ENCODE measurements around the gene PKP1.

The PKP1 gene

DNA sequence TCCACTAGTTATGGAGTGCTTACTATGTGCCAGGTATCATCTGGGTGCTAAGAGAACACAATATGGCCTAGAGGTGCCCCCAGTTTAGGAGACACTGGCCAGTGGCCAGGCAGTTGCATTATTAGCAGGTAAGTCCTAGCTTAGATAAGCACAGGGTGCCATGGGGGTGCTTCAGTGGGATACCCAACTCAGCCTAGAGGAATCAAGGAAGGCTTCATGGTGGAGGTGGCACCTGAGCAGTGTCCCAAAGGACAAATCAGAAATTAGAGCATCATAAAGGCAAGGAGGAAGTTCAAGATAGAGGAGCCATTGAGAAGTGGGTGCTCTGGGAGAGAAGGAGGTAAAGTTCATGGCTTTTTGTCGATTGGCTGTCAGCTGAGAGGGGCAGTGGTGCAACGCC is 31.9 kb upstream of the PKP1 start:
- H3K79me2 ChIP-seq (ENCODE audit: control insufficient read depth, low read length), result no peaks in the 10 kb centered on the region
- H3K9me2 ChIP-seq (replicated peaks; ENCODE audit: control insufficient read depth, low read length), result no peaks in the 10 kb centered on the region
- H3F3A ChIP-seq (ENCODE audit: control insufficient read depth, insufficient read depth), result no peaks in the 10 kb centered on the region
- H3K9me3 ChIP-seq (ENCODE audit: control insufficient read depth, insufficient read depth, low read length), result no peaks in the 10 kb centered on the region
- no peaks in the 10 kb centered on the region for H3K4me1 ChIP-seq (ENCODE audit: control insufficient read depth, low read length)
- H3K27me3 ChIP-seq (ENCODE audit: control insufficient read depth, low read length), result peaks cover 3% of the 10 kb centered on the region; the same call in 1 of the 2 replicates
- no peaks in the 10 kb centered on the region for H4K20me1 ChIP-seq (ENCODE audit: control insufficient read depth, insufficient read depth, low read depth, low read length)
- no peak overlapping the region for H3K4me2 ChIP-seq (ENCODE audit: low read length)
- H3K27ac ChIP-seq (ENCODE audit: low read depth, low read length), result no peak overlapping the region
- H3K36me3 ChIP-seq (ENCODE audit: control insufficient read depth, low read length), result no peaks in the 10 kb centered on the region
- no peak for TF ChIP-seq EZH2phosphoT487 (IDR thresholded peaks at IDR 0.05; ENCODE audit: borderline replicate concordance, low read length)
- TF ChIP-seq, protein P1, sequence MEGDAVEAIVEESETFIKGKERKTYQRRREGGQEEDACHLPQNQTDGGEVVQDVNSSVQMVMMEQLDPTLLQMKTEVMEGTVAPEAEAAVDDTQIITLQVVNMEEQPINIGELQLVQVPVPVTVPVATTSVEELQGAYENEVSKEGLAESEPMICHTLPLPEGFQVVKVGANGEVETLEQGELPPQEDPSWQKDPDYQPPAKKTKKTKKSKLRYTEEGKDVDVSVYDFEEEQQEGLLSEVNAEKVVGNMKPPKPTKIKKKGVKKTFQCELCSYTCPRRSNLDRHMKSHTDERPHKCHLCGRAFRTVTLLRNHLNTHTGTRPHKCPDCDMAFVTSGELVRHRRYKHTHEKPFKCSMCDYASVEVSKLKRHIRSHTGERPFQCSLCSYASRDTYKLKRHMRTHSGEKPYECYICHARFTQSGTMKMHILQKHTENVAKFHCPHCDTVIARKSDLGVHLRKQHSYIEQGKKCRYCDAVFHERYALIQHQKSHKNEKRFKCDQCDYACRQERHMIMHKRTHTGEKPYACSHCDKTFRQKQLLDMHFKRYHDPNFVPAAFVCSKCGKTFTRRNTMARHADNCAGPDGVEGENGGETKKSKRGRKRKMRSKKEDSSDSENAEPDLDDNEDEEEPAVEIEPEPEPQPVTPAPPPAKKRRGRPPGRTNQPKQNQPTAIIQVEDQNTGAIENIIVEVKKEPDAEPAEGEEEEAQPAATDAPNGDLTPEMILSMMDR (IDR thresholded peaks at IDR 0.05; ENCODE audit: low read depth, low read length, poor library complexity, severe bottlenecking), result no peak
- H3K4me3 ChIP-seq (ENCODE audit: low read length), result no peak overlapping the region

GRCh38 chr1:201251851-201252430 is 31.4 kb upstream of the PKP1 start:
- H3K36me3 ChIP-seq (ENCODE audit: control insufficient read depth, low read length), result no peaks in the 10 kb centered on the region
- no peaks in the 10 kb centered on the region for H3K9me2 ChIP-seq (replicated peaks; ENCODE audit: control insufficient read depth, low read length)
- no peaks in the 10 kb centered on the region for H3K27me3 ChIP-seq (ENCODE audit: control insufficient read depth, low read length)
- no peak overlapping the region for H3K27ac ChIP-seq (ENCODE audit: low read depth, low read length)
- H3K4me3 ChIP-seq (ENCODE audit: low read length), result no peak overlapping the region
- H3F3A ChIP-seq (ENCODE audit: control insufficient read depth, insufficient read depth), result no peaks in the 10 kb centered on the region
- no peaks in the 10 kb centered on the region for H3K79me2 ChIP-seq (ENCODE audit: control insufficient read depth, low read length)
- TF ChIP-seq EZH2phosphoT487 (IDR thresholded peaks at IDR 0.05; ENCODE audit: borderline replicate concordance, low read length), result no peak
- TF ChIP-seq, protein P1 (IDR thresholded peaks at IDR 0.05; ENCODE audit: low read depth, low read length, poor library complexity, severe bottlenecking), result no peak
- H3K4me1 ChIP-seq (ENCODE audit: control insufficient read depth, low read length), result no peaks in the 10 kb centered on the region
- no peak overlapping the region for H3K4me2 ChIP-seq (ENCODE audit: low read length)
- no peaks in the 10 kb centered on the region for H3K9me3 ChIP-seq (ENCODE audit: control insufficient read depth, insufficient read depth, low read length)
- H4K20me1 ChIP-seq (ENCODE audit: control insufficient read depth, insufficient read depth, low read depth, low read length), result no peaks in the 10 kb centered on the region

DNA sequence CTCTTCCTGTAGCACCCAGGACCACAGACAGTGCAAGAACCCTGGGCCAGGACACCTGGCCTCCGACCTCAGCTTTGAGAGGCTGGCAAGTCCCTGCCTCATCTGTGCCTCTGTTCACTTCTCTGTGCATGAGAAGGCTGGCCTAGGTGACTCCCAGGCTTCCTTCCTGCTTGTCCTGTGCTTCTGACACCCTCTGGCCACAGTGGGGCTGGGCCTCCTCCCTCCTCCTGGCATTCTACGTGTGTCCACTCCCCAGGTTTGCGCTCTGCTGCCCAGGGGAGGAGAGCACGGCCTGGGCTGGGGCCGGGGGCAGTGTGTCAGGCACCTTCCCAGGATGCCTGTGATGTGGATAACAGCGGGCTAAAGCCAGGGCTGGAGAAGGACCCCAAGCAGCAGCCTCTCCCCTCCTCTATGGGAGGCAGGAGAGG is 30.3 kb upstream of the PKP1 start:
- Histone ChIP-seq H3F3A (ENCODE audit: control insufficient read depth, insufficient read depth) (no peaks in the 10 kb centered on the region), H3K9me2 (replicated peaks; ENCODE audit: control insufficient read depth, low read length) (no peaks in the 10 kb centered on the region), H3K4me3 (ENCODE audit: low read length) (no peak overlapping the region), H3K36me3 (ENCODE audit: control insufficient read depth, low read length) (no peaks in the 10 kb centered on the region), H3K4me2 (ENCODE audit: low read length) (no peak overlapping the region), H3K79me2 (ENCODE audit: control insufficient read depth, low read length) (no peaks in the 10 kb centered on the region), H4K20me1 (ENCODE audit: control insufficient read depth, insufficient read depth, low read depth, low read length) (no peaks in the 10 kb centered on the region), H3K27ac (ENCODE audit: low read depth, low read length) (no peak overlapping the region), H3K27me3 (ENCODE audit: control insufficient read depth, low read length) (no peaks in the 10 kb centered on the region), H3K4me1 (ENCODE audit: control insufficient read depth, low read length) (no peaks in the 10 kb centered on the region), H3K9me3 (ENCODE audit: control insufficient read depth, insufficient read depth, low read length) (no peaks in the 10 kb centered on the region)
- no peak for TF ChIP-seq EZH2phosphoT487 (IDR thresholded peaks at IDR 0.05; ENCODE audit: borderline replicate concordance, low read length)
- TF ChIP-seq, protein P1 (IDR thresholded peaks at IDR 0.05; ENCODE audit: low read depth, low read length, poor library complexity, severe bottlenecking), result no peak

Data from DOHH2 (cell line).